GM12878 (cell line): ENCODE measurements around the gene DACH2. TPM values are rescaled to one million over a fixed set of nuclear protein-coding genes. Genes with fewer than 3 reads are reported as not detected.

ENCODE experiments used
- ATAC-seq: fragments of 200-7000 bp; cut with Tn5 transposase; 3 replicates; pipeline ENCODE4 v1.9.1; 2020; ENCODE audit warnings: mild to moderate bottlenecking, moderate library complexity
- BruUV-seq: library from RNA; stranded (reverse); fragments of 400-500 nt; replicated peaks from 2 replicates; lab custom pipeline; 2021; lab: Mats Ljungman, UMichigan
- CTCF ChIA-PET: fragments of 300-600 bp; sonication (Branson Sonifier 250); formaldehyde crosslinking; extraction: SDS; loops from one replicate; lab custom pipeline; 2021; ENCODE audit warnings: inconsistent platforms; lab: Yijun Ruan, JAX
- POLR2A ChIA-PET: fragments of 350-600 bp; formaldehyde crosslinking; extraction: SDS; loops from one replicate; lab custom pipeline; 2021; ENCODE audit warnings: inconsistent platforms; lab: Charles Lee
- RAD21 ChIA-PET: fragments of 300-600 bp; sonication (Branson Sonifier 250); formaldehyde crosslinking; loops from one replicate; lab custom pipeline; 2023; ENCODE audit warnings: antibody characterized with exemption; ENCODE audit not compliant: unreplicated experiment; lab: Charles Lee
- SMC1A ChIA-PET: fragments of 300-600 bp; sonication (Branson Sonifier 250); formaldehyde crosslinking; loops from one replicate; lab custom pipeline; 2023; ENCODE audit not compliant: unreplicated experiment, uncharacterized antibody; lab: Charles Lee
- DNase-seq: peaks from one replicate; pipeline ENCODE4 v3.0.0-alpha.2; 2011; ENCODE audit warnings: low read depth, low spot score
- FAIRE-seq: peaks from 3 replicates; lab custom pipeline; 2011; peaks lifted over from hg19 to GRCh38; lab: Jason Lieb, UNC
- H2AFZ ChIP-seq: 2 replicates; pipeline ENCODE4 v1.6.0; 2011; ENCODE audit warnings: low read depth, low read length, control low read depth; ENCODE audit not compliant: control insufficient read depth
- H3K27ac ChIP-seq: 2 replicates; pipeline ENCODE4 v1.5.1; 2011; ENCODE audit warnings: control low read depth; ENCODE audit not compliant: control insufficient read depth, insufficient read depth
- H3K27me3 ChIP-seq, 2 experiments: replicated peaks in 1 of 2; 2 replicates each; pipeline versions ENCODE4 v1.6.0 to v1.6.1; 2011; ENCODE audit warnings: low read length in 1 of 2; ENCODE audit not compliant: control insufficient read depth in 2 of 2, insufficient read depth in 2 of 2
- H3K36me3 ChIP-seq, 2 experiments: 2 replicates each; pipeline ENCODE4 v1.5.1; 2011; ENCODE audit warnings: low read length in 1 of 2; ENCODE audit not compliant: control insufficient read depth in 2 of 2, insufficient read depth in 2 of 2
- H3K4me1 ChIP-seq: 2 replicates; pipeline ENCODE4 v1.6.1; 2011; ENCODE audit warnings: mild to moderate bottlenecking, low read length, moderate library complexity, mixed read lengths; ENCODE audit not compliant: control insufficient read depth, insufficient read depth
- H3K4me2 ChIP-seq: 2 replicates; pipeline ENCODE4 v1.6.0; 2011; ENCODE audit warnings: control low read depth; ENCODE audit not compliant: control insufficient read depth, insufficient read depth
- H3K4me3 ChIP-seq: fragments of 200-600 bp; sonication (generic); 2 replicates; pipeline ENCODE4 v1.5.1; 2016
- H3K79me2 ChIP-seq: 2 replicates; pipeline ENCODE4 v1.6.0; 2011; ENCODE audit warnings: low read length; ENCODE audit not compliant: control insufficient read depth, insufficient read depth
- H3K9ac ChIP-seq: 2 replicates; pipeline ENCODE4 v1.8.0; 2011; ENCODE audit warnings: low read length, control low read depth, mixed read lengths; ENCODE audit not compliant: control insufficient read depth, insufficient read depth
- H3K9me3 ChIP-seq: replicated peaks from 3 replicates; pipeline ENCODE4 v1.5.1; 2011; ENCODE audit warnings: mild to moderate bottlenecking, low read length; ENCODE audit not compliant: control insufficient read depth, insufficient read depth
- H4K20me1 ChIP-seq: 2 replicates; pipeline ENCODE4 v1.6.0; 2011; ENCODE audit not compliant: control insufficient read depth, insufficient read depth
- FOXK2 ChIP-seq: fragments of 450-650 bp; IDR thresholded peaks from 2 replicates; pipeline ENCODE4 v1.6.1; 2017; ENCODE audit warnings: mild to moderate bottlenecking, moderate library complexity
- MAX ChIP-seq: IDR thresholded peaks from 2 replicates; pipeline ENCODE4 v1.6.1; 2012; ENCODE audit warnings: low read depth, low read length, improper control_type of control experiment
- MXI1 ChIP-seq: fragments of 150-350 bp; IDR thresholded peaks from 2 replicates; pipeline ENCODE4 v1.6.1; 2011; ENCODE audit warnings: low read depth, mild to moderate bottlenecking, inconsistent platforms, low read length, improper control_type of control experiment
- MYB ChIP-seq: fragments of 150-350 bp; IDR thresholded peaks from 2 replicates; pipeline ENCODE4 v1.6.1; 2014; ENCODE audit warnings: mild to moderate bottlenecking, low read depth, low read length, borderline replicate concordance
- NR2C1 ChIP-seq: fragments of 450-650 bp; IDR thresholded peaks from 2 replicates; pipeline ENCODE4 v1.6.1; 2017; ENCODE audit warnings: antibody characterized with exemption, mild to moderate bottlenecking, moderate library complexity
- PRDM15 ChIP-seq: fragments of 450-650 bp; formaldehyde crosslinking; IDR thresholded peaks from 2 replicates; pipeline ENCODE4 v1.4.0; 2020; ENCODE audit warnings: mild to moderate bottlenecking, moderate library complexity
- RCOR1 ChIP-seq: conservative IDR thresholded peaks from 2 replicates; pipeline ENCODE4 v1.6.1; 2012; ENCODE audit warnings: low read depth, low read length, improper control_type of control experiment
- WGBS: methylation state at CpG from one replicate; pipeline ENCODE4 v1.1.6; 2016; ENCODE audit warnings: low lambda C conversion rate; ENCODE audit not compliant: insufficient replicate concordance, insufficient coverage; ENCODE audit errors: missing lambda C conversion rate; 5-methylcytosine and 5-hydroxymethylcytosine counted together
- in situ Hi-C: fragments of 300-500 bp; cut with MboI; formaldehyde crosslinking; loops from 9 replicates; pipeline ENCODE4 v1.14.3; 2018; ENCODE audit warnings: mixed read lengths
- intact Hi-C: fragments of 100-400 bp; cut with micrococcal nuclease; formaldehyde crosslinking; loops from one replicate; pipeline ENCODE4 v1.14.2; 2022; ENCODE audit not compliant: unreplicated experiment
- polyA plus RNA-seq, 11 experiments: library from polyadenylated mRNA; depleted of rRNA in 4 of 11; unstranded in 6 of 11; stranded (reverse) in 5 of 11; fragments of >200 nt; fragmentation: Nextera tagmentation in 4 of 11; fragmentation: Illumina TruSeq in 1 of 11; extraction: Ambion mirVana in 4 of 11; extraction: Trizol in 1 of 11; gene quantifications; 1 replicate in 1 of 11; 2 replicates in 10 of 11; pipeline versions ENCODE4 v1.2.1 to v1.2.3, GENCODE V29; 2011 to 2016; ENCODE audit warnings: inconsistent platforms in 2 of 11, missing spikeins in 2 of 11, low read depth in 1 of 11
- total RNA-seq, 4 experiments: library from RNA; depleted of rRNA in 3 of 4; stranded (reverse); fragments of >200 nt in 3 of 4; fragmentation: Illumina TruSeq in 1 of 4; extraction: Trizol in 1 of 4; gene quantifications; 2 replicates each; pipeline versions ENCODE4 v1.2.1 to v1.2.3, GENCODE V29; 2013 to 2021

The DACH2 gene
- total and polyA plus RNA-seq, 10 of the 15 experiments (the other 5 are each of a cell fraction or from before 2014, with no cell fraction given), result 0.03 to 0.19 (median 0.07) TPM; not detected in 6

- TF ChIP-seq PRDM15 (CRISPR knock-in tag), result no peak
- no peak for TF ChIP-seq MAX
- no peak for TF ChIP-seq RCOR1
- TF ChIP-seq NR2C1, result no peak
- TF ChIP-seq FOXK2, result no peak
- no peak for TF ChIP-seq MXI1
Measured at GRCh38 chrX:86369847-86370630, 221.8 kb downstream of the DACH2 start (continued).

- SMC1A ChIA-PET, result no interaction called here
- in situ Hi-C loops, result no loop called here
- POLR2A ChIA-PET, result no interaction called here
Measured at GRCh38 chrX:86370927-86371326, 222.7 kb downstream of the DACH2 start.

More at GRCh38 chrX:86370927-86371326, 222.7 kb downstream of the DACH2 start:
- Histone ChIP-seq H3K4me2 (no peak overlapping the region), H3K9me3 (no peaks in the 10 kb centered on the region), H3K4me1 (no peaks in the 10 kb centered on the region), H3K4me3 (no peak overlapping the region), H3K79me2 (no peaks in the 10 kb centered on the region), H3K27me3 (no peaks in the 10 kb centered on the region), H3K9ac (no peak overlapping the region), H3K27ac (no peak overlapping the region), H3K36me3 (no peaks in the 10 kb centered on the region), H4K20me1 (no peaks in the 10 kb centered on the region), H2AFZ (no peak overlapping the region)
- intact Hi-C loops, result no loop called here
- WGBS, result 0% methylated on average over 1 of the region's 1 CpG
- ChIA-PET RAD21 (no interaction called here), CTCF (no interaction called here)
- DNase-seq, result no peak
- TF ChIP-seq MYB, result no peak
- no peak for FAIRE-seq
- BruUV-seq, result no TSS peak
- ATAC-seq, result no peak
